HG02973 (cell line): ENCODE results near the gene OR1S1.
"Not testable (repeated sequence)": the region's sequence is repeated elsewhere in the genome, so short reads cannot be mapped to it uniquely, and the experiment has no call there.

Source experiments
- ATAC-seq: cut with Tn5 transposase; IDR thresholded peaks from one replicate; pipeline ENCODE4 v1.9.1; 2021; ENCODE audit warnings: moderate library complexity; ENCODE audit not compliant: unreplicated experiment

OR1S1 gene

DNA sequence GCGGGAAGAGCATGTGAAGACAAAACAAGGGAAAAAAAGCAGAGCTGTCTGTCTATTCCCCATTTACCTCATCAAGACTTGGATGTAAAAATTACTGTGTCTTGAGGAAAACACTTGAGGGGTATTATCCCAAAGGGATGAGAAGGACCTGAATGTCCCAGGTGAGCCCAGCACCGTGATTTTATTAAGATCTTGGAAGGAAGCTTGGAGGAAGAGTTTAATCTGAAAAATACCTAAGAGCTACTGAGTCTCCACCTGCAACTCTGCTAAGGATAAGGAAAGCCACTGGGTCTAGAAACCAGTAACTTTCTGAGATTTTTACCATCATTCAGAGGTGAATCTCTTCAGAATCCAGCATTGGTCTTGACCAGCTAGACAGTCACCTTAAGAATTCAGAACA is at the start of gene OR1S1:
TSS of gene OR1S1 (plus strand) at position 301 of the 400 bp plus-strand sequence.
- ATAC-seq = not testable (repeated sequence)

DNA sequence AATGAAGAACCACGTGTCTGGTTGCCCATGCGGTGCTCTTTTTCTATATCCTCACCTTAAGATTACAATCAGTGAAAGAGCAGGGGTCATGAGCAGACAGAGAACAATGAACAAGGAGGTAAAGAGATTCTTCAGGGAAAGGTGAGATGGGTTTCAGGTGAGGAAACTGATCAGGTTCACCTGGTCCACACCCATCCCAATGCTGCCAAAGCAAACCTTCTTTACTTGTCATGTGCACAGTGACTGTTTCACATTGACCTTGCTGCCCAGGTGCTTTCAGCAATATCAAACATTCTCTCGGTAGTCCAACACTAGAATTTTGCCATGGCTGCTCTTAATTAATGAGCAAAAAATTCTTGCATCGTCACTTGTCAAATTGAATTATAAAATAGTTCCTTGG is 48.1 kb upstream of the OR1S1 start:
- ATAC-seq = no peak

GRCh38 chr11:58164990-58165389 is 47.5 kb upstream of the OR1S1 start:
- ATAC-seq = no peak

DNA sequence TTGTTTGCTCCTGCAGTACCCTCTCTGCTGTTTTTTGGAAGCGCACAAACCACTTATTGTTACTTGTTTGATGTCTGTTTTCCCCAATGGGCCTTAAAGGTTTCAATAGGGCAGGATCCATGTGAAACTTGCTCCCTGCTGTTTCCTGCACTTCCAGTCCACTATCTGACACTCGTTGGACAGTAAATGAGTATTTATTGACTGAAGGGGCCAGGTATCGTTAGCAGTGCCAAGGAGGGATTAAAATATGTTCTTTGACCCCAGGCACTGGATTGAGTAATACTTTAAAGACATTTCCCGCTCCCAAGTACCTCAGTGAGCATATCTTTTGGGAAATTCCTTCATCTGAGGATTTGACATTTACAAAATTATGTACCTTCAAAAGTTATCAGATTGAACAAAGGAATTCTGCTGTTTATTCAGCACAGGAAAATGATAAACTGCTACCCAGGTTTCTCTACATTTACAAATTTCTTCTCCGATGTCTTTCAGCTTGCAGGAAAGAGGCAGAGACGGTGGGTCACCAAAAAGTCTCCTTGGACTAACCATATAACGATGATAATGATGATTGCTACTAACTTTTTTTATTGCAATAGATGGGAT is 46.9 kb upstream of the OR1S1 start:
- ATAC-seq = no peak

DNA sequence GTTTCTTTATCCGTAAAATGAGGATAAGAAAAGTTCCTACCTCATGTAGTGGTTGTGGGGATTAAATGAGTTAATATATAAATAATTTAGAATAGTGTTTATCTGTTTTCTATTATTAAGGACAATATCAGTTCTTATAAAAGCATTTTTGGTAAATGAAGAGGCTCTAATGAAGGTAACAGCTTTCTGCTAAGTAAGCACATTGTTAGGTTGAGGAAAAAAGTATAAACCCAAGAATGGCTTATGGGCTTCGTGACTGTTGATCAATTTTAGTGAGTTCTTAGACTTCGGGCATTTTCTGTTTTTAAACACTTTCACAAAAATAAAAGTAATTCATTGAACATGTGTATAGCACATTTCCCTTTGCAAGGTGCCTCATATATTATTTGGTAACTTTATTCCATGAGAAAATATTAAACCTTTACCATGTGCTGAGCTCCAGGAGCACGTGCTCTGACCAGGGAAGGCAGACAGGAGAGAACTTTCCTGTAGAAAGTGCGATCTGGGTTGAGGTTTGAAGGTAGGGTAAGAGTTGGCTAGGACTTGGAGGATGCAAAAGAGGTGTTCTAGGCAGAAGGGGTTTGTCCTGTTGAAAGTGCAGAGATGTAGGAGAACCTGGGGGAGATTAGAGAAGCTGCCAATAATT is 35.0 kb upstream of the OR1S1 start:
- ATAC-seq = no peak

DNA sequence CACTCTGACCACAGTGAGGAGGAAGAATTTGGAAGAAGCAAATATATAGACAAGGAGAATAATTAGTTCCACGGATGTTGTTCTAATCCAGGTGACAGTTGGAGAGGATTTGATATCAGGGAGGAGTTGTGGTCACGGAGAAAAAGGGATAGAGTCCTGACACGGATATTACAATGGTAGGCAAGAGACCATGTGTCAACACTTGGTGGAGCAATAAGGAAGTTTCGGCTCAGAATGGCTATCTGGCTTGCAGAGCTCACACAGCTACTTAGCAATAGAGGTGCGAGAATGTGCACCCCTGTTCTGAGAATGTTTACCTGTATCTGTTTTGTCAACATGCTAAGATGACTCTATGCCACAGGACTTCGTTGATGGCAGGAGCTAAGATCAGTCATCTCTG is 34.1 kb upstream of the OR1S1 start:
- ATAC-seq = no peak

GRCh38 chr11:58179648-58180047 is 32.9 kb upstream of the OR1S1 start:
- ATAC-seq = no peak

DNA sequence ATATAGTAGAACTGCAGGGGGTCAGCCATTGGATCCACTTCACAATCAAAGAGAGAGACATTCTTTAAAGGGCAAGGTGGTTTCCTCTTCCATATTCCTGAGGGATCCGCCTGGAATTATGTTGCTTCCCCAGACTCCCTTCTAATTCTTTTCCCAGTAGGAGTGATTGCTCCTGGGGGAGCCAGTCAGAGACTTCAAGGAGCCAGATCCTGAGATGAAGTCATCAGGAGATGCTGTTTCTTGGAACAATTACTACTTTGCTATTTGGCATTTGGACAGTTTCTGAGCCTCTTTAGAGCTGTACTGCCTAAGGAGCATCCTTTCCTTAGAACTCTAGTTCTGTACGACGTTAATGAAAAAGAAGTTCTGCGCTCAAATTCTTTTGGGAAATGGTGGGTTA is 25.6 kb upstream of the OR1S1 start:
- no peak for ATAC-seq

GRCh38 chr11:58188770-58189169 is 23.8 kb upstream of the OR1S1 start, which contains the start of gene OR9Q2:
OR9Q2 (plus strand) TSS chr11:58189070; CDS start chr11:58190491, 1,421 bp downstream.
- no peak for ATAC-seq

- no peak for ATAC-seq
Measured at GRCh38 chr11:58192229-58192628, 20.3 kb upstream of the OR1S1 start.

- no peak for ATAC-seq
Measured at GRCh38 chr11:58193391-58193790, 19.1 kb upstream of the OR1S1 start.

DNA sequence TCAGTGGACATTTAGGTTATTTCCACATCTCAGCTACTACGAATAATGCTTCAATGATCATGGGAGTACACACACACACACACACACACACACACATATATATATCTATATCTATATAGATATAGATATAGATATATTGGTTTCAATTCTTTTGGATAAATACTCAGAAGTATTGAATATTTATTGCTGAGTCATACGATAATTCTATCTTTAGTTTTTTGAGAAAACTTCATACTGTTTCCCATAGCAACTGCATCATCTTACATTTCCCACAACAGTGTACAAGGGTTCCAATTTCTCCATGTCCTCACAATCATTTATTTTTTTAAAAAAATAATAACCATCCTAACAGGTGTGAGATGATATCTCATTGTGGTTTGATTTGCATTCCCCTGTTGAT is 16.6 kb upstream of the OR1S1 start:
- no peak for ATAC-seq

GRCh38 chr11:58199271-58199670 is 13.2 kb upstream of the OR1S1 start:
- no peak for ATAC-seq

DNA sequence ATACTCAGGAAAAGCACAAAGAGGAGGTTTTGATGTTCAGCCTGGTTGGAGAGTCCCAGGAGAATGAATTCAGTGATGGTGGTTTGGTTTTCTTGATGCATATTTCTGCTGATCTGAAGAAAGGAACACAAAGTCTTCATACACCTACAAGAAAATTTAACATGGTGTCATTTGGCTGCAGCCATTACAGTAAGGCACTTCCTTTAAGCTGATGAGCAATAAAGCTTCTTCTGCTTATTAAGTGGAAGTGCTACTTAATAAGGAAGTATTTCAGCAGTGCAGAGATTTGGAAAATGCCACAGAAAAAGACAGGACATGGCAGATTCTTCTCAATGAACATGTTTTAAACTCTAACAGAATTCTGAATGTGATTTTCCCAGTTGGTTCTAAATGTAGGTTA is 8.5 kb upstream of the OR1S1 start, which contains the start of gene OR1S2:
TSS of gene OR1S2 (minus strand) at position 101 of the 400 bp plus-strand sequence. CDS start at position 101, 0 bp downstream.
- no peak for ATAC-seq

DNA sequence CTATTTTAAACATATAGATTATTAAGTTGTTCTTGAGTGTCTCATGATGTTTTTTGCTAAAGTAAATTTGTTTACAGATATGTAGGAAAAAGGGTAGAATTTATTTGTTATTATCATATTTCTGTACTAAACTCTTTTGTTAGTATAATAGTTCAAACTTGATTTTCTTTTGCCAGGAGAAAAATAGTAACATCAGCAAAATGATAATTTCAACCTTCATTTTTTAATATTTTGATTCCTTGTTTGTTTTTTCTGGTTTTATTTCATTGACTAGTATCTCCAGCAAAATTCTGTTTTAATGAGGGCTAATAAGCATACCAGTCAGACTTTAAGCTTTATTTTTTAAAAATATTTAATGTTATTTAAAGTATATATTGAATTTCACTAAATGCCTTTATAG is 4.0 kb downstream of the OR1S1 start:
- ATAC-seq = no peak

GRCh38 chr11:58222721-58223120 is 10.2 kb downstream of the OR1S1 start:
- no peak for ATAC-seq

DNA sequence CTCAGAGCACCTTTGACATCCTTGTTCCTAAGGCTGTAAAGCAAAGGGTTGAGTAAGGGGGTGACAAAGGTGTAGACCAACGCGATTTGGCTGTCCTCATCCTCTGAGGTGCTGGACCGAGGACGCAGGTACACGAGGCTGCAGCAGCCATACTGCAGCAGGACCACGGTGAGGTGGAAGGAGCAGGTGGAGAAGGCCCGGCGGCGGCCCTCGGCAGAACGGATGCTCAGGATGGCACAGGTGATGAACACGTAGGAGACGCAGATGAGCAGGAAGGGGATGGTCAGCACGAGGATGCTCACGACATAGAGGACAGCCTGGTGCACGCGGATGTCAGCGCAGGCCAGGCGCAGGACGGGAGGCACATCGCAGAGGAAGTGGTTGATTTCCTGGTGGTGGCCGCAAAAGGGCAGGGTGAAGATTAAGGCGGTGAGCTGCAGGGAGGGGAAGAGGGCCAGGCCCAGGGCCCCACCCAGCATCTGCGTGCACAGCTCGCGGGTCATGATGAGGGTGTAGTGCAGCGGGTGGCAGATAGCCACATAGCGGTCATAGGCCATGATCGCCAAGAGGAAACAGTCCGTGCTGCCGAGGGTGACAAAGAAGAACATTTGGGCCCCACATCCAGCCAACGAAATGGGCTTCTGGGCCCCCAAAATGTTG is 15.6 kb downstream of the OR1S1 start:
- ATAC-seq = no peak

- no peak for ATAC-seq
Measured at GRCh38 chr11:58243954-58244353, 31.4 kb downstream of the OR1S1 start.

DNA sequence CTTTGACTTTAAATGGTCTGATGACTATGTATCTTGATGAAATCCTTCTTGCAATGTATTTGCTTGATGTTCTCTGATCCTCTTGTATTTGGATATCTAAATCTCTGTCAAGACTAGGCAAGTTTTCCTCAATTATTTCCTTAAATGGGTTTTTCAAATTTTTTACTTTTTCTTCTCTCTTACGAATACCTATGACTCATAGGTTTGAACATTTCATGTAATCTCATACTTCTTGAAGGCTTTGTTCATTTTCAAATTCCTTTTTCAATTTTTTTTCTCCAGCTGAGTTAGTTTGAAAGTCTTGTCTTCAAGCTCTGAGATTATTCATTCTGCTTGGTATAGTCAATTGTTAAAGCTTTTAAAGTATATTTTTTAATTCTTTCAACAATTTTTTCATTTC is 42.4 kb downstream of the OR1S1 start:
- ATAC-seq = no peak

GRCh38 chr11:58259983-58260382 is 47.5 kb downstream of the OR1S1 start:
- ATAC-seq = no peak
